NCI-H345 (cell line): ENCODE measurements around the gene OR1A2.
"Not testable (repeated sequence)": the region's sequence is repeated elsewhere in the genome, so short reads cannot be mapped to it uniquely, and the experiment has no call there.

Source experiments
- DNase-seq: peaks from one replicate; lab custom pipeline; 2025; lab: John Stamatoyannopoulos, UW

Gene OR1A2

GRCh38 chr17:3197219-3197618, at the start of gene OR1A2:
TSS of gene OR1A2 (plus strand) at chr17:3197519. CDS start at chr17:3197519, 0 bp downstream.
- no peak for DNase-seq

- no peak for DNase-seq
Observed at GRCh38 chr17:3157218-3157617, 40.1 kb upstream of the OR1A2 start.

GRCh38 chr17:3167574-3167973, 29.7 kb upstream of the OR1A2 start:
- DNase-seq = no peak

GRCh38 chr17:3189961-3190360, 7.4 kb upstream of the OR1A2 start:
- DNase-seq = no peak

- no peak for DNase-seq
Observed at GRCh38 chr17:3207367-3207766, 10.0 kb downstream of the OR1A2 start, which contains the start of gene OR1A1. TSS of gene OR1A1 (plus strand) at chr17:3207667. CDS start at chr17:3215621, 7,954 bp downstream.

- DNase-seq = no peak
Observed at GRCh38 chr17:3208484-3208883, 11.2 kb downstream of the OR1A2 start.

- no peak for DNase-seq
Observed at GRCh38 chr17:3213001-3213400, 15.7 kb downstream of the OR1A2 start.

GRCh38 chr17:3213587-3213986, 16.3 kb downstream of the OR1A2 start:
- DNase-seq = no peak

GRCh38 chr17:3219978-3220377, 22.7 kb downstream of the OR1A2 start:
- DNase-seq = not testable (repeated sequence)

GRCh38 chr17:3221850-3222249, 24.5 kb downstream of the OR1A2 start:
- no peak for DNase-seq

- no peak for DNase-seq
Observed at GRCh38 chr17:3222505-3222904, 25.2 kb downstream of the OR1A2 start.

- DNase-seq = not testable (repeated sequence)
Observed at GRCh38 chr17:3224721-3225352, 27.5 kb downstream of the OR1A2 start.

GRCh38 chr17:3232300-3232699, 35.0 kb downstream of the OR1A2 start:
- DNase-seq = not testable (repeated sequence)

- DNase-seq = not testable (repeated sequence)
Observed at GRCh38 chr17:3238685-3239084, 41.4 kb downstream of the OR1A2 start.

- not testable (repeated sequence) for DNase-seq
Observed at GRCh38 chr17:3241044-3241443, 43.7 kb downstream of the OR1A2 start.

GRCh38 chr17:3244841-3245240, 47.5 kb downstream of the OR1A2 start:
- not testable (repeated sequence) for DNase-seq
